ENCODE data around the gene HNRNPA2B1. TPM values are rescaled to one million over a fixed set of nuclear protein-coding genes. Genes with fewer than 3 reads are reported as not detected.

The HNRNPA2B1 gene
- 253 and 254 TPM in 2 replicates for total RNA-seq (2014; rRNA removed; shearing (Covaris generic))

GRCh38 chr7:26200444-26201246 lies at the start of gene HNRNPA2B1:
Gene HNRNPA2B1 (minus strand): TSS chr7:26200746. CDS start chr7:26200577, 169 bp downstream.
- DNase-seq (ENCODE audit: low read depth) = peak; percentile 98

DNA sequence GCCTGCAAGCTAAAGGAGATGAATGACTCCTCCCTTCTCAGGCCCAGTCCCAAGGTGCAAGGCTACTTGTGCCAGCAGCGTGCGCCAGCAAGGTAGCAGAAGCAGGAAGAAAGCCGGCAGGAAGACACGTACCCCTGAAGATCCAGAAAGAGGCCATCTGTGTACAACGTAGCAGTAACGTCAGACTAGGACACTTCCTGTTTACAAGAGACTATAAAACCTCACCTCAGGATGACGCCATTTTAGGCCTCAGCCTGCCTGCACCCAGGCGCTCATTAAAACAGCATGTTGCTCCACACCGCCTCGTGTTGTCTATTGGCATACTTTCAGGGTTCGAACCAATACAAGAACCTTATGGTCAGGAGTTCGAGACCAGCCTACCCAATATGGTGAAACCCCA lies 49.7 kb upstream of the HNRNPA2B1 start:
- DNase-seq (ENCODE audit: low read depth) = no peak

DNA sequence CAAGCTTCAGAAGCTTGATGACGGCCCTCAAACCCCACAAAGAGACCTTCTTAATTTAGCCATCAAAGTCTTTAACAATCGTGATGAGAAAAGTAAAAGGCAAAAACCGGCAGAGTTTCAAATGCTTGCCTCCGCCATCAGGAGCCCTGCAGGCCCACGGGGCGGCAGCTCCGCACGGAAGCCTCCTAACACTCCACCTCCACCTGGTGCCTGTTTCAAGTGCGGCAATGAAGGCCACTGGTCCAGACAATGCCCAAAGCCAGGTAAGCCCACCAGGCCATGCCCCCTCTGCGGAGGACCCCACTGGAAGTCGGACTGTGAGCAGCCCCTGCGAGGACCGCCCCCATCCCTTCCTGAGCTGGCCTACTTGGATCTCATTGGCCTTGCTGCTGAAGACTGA lies 44.6 kb upstream of the HNRNPA2B1 start:
- no peak for DNase-seq (ENCODE audit: low read depth)

- no peak for DNase-seq (ENCODE audit: low read depth)
Measured at GRCh38 chr7:26238032-26238431, 37.5 kb upstream of the HNRNPA2B1 start.

GRCh38 chr7:26237035-26237807 lies 36.7 kb upstream of the HNRNPA2B1 start:
- peak; percentile 71 for DNase-seq (ENCODE audit: low read depth)

DNA sequence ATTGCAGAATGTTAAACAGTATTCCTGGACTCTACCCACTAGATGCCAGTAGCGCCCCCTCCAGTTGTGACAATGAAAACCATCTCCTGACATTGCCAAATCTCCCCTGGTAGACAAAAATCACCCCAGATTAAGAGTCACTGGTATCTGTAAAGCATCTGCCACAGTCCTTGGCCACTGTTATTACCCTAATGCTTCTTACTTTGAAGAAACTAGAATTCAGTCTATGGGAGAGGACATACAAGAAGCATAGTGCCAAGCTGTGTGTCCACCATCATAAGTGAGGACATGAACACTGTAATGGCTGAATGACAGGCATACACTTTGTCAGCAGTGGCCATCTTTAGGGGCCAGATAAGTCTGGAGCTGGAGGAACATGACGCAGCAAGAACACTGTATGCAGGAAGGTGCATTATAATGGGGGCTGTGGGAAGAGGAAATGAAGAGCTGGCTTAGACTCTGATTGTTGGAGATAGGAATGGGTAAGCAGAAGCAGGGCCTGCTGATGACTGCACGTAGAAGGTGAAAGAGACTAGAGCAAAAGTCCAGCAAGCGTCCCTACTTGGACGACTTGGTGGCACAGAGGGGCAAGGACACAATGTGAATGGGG lies 33.5 kb upstream of the HNRNPA2B1 start:
- DNase-seq (ENCODE audit: low read depth) = no peak

GRCh38 chr7:26227987-26228386 lies 27.4 kb upstream of the HNRNPA2B1 start:
- no peak for DNase-seq (ENCODE audit: low read depth)

GRCh38 chr7:26224359-26224758 lies 23.8 kb upstream of the HNRNPA2B1 start:
- DNase-seq (ENCODE audit: low read depth) = no peak

DNA sequence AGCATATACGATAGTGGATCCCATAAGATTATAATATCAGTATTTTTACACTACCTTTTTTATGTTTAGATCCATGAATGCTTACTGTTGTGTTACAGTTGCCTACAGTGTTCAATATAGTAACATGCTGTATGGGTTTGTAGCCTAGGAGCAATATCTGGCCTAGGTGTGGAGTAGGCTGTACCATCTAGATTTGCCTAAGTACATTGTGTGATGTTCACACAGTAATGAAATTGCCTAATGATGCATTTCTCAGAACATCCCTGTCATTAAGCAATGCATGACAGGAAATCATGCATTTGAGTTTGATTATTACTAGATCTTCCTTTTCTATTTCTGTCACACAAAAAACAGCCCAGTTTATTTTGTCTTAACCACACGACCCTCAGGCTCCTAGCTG lies 15.5 kb upstream of the HNRNPA2B1 start:
- DNase-seq (ENCODE audit: low read depth) = no peak

- no peak for DNase-seq (ENCODE audit: low read depth)
Measured at GRCh38 chr7:26213807-26214515, 13.4 kb upstream of the HNRNPA2B1 start.

DNA sequence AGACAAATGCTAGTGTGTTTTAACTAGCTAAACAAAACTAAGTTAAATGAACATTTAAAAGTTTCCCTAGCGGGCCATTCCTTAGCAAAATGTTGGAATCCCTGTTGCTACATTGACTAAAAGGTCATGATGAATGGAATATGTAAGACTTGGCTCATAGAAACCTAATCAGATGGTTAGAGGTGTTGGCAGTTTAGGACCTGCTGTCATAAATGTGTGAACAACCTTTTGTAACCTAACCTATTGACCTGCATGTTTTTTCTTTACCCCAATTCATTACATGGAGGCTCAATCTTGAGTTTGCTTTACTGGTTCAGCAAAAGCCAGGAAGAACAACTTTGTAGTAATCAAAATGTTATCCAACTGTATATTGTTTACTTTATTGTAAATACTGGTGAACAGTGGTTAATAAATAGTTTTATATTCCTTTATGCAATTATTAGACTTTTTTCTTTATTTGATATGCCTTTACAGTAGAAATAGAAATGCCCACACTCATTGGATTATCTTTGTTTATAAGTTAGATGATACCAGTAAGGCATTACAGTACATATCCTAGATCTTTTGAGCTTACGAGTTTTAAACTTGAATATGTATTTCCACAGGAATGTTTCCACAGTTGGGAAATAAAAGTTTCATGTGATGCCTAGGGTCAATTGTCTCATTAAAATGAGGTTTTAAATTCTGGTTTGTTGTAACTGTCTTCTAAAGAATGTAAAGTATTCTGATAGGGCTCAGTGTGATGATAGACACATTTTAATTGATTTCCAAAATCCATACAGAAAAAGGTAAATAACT lies 12.6 kb upstream of the HNRNPA2B1 start:
- DNase-seq (ENCODE audit: low read depth) = no peak

DNA sequence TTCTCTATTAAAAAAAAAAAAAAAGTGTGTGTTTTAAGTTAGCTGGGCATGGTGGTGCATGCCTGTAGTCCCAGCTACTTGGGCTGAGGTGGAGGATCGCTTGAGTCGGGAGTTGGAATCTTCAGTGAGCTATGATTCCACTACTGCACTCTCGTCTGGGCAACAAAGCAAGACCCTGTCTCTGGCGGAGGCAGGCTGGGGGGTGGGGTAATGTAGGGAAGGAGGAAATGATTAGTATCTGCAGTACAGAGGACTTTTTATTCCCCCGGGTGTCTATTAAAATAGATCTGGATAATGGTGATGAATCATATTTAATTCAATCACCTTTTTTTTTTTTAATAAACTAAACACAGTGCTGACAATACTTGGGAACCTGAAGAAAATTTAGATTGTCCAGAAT lies 7.5 kb upstream of the HNRNPA2B1 start:
- DNase-seq (ENCODE audit: low read depth) = no peak

- no peak for DNase-seq (ENCODE audit: low read depth)
Measured at GRCh38 chr7:26203016-26203415, 2.5 kb upstream of the HNRNPA2B1 start.

DNA sequence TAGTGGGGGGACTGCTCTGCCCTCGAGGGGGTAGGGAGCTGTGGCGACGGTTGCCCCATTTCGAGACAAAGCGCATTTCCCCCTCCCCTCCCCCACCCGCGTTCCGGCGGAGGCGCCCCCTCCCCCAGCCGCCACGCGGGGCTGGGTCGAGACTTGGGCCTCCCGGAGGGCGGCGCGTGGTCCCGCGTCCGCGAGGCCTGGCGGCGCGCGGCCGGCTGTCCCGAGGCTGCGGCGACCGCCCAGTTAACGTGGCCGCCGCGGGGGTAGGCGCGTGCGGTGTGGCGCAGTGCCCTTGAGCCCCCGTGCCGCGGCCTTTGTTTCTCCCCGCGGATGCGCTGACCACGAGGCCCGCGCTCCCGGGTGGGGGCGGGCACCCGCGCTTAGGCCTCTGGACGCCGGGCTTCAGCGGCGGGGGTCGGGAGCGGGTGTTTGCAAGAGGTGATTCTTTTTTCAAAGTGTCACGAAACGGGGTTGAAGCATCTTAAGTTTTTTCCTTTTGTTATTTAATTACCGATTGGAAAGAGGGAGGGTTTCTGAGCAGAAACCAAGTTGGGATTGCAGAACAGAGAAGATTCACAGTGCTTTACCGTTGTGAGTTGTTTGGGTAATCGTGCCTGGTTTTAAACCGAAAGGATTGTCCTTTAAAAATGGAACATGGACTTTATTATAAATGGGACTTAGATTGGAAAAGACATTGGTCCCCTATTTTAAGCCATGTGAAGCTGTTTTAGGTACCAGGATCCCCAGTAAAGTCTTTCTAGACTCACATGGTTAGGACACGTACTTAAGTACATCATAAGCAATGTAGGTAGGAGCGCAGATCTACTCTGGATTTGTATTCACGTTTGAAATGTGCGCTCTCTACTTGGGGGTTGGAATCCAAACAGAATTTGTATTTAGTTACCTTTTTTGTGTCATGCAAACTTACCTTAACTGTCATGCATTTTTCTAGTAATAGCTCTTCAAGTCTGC lies 1.8 kb upstream of the HNRNPA2B1 start:
- no peak for DNase-seq (ENCODE audit: low read depth)

- DNase-seq (ENCODE audit: low read depth) = peak; percentile 93
Measured at GRCh38 chr7:26201247-26202018, 887 bp upstream of the HNRNPA2B1 start, which contains the start of gene CBX3. Gene CBX3 (plus strand): TSS chr7:26201745. CDS start chr7:26202999, 1,254 bp downstream.

- peak; percentile 56 for DNase-seq (ENCODE audit: low read depth)
Measured at GRCh38 chr7:26200038-26200443, 505 bp downstream of the HNRNPA2B1 start.

DNA sequence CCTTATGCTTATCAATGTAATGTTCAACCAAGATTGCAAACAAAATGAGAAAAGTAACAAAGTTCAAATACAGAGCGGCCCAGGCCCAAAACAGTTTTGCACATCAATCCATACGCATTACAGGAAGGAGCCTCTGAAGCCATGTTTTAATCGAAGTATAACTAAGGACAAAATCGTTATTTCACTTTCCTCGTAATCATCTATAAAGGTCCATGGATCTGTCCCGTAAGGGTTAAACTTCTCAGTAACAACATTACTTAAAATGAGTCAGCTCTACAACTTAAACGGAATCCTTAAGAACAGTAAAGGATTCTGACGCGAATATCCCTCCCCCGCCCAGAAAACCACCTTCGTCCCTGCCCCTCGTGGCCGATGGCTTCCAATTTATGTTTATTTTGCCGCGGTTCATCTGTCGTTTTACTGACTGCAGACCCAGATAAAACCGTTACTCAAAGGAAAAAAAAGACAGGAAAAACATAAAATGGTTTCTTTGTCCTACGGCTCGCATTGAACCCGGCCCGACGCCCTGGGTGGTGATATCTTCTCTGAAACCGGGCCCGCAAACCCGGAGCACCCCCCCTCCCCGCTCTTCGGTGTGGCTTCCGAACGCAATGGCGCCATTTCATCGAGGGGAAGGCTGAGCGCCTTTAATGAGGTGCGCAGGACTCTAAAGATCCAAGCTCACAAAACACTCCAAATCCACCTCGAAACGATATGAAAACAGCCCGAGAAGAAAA lies 1.1 kb downstream of the HNRNPA2B1 start:
- peak; percentile 54 for DNase-seq (ENCODE audit: low read depth)

GRCh38 chr7:26198781-26199169 lies 1.8 kb downstream of the HNRNPA2B1 start:
- DNase-seq (ENCODE audit: low read depth) = no peak
